ENCODE results near the gene LSM14A.
"Not testable (repeated sequence)": the region's sequence is repeated elsewhere in the genome, so short reads cannot be mapped to it uniquely, and the experiment has no call there.

LSM14A gene

GRCh38 chr19:34193439-34193838, 21.1 kb downstream of the LSM14A start:
- FAIRE-seq = no peak

- FAIRE-seq = no peak
These were observed 21.6 kb downstream of the LSM14A start for GRCh38 chr19:34193876-34194275.

- no peak for FAIRE-seq
These were observed 28.8 kb downstream of the LSM14A start for GRCh38 chr19:34201133-34201532.

- not testable (repeated sequence) for FAIRE-seq
These were observed 33.0 kb downstream of the LSM14A start for GRCh38 chr19:34205324-34205723.

GRCh38 chr19:34208291-34208884, 36.1 kb downstream of the LSM14A start:
- no peak for FAIRE-seq

GRCh38 chr19:34209726-34210125, 37.4 kb downstream of the LSM14A start:
- no peak for FAIRE-seq

GRCh38 chr19:34213283-34213682, 41.0 kb downstream of the LSM14A start:
- no peak for FAIRE-seq

- FAIRE-seq = peak; percentile 11
These were observed 41.7 kb downstream of the LSM14A start for GRCh38 chr19:34214040-34214439.

GRCh38 chr19:34215006-34215665, 42.8 kb downstream of the LSM14A start:
- FAIRE-seq = no peak

- FAIRE-seq = no peak
These were observed 43.3 kb downstream of the LSM14A start for GRCh38 chr19:34215666-34216038.

GRCh38 chr19:34216745-34217219, 44.5 kb downstream of the LSM14A start:
- FAIRE-seq = not testable (repeated sequence)

GRCh38 chr19:34217952-34218817, 45.9 kb downstream of the LSM14A start:
- FAIRE-seq = no peak

- FAIRE-seq = no peak
These were observed 46.5 kb downstream of the LSM14A start for GRCh38 chr19:34218818-34219164.

- peak; percentile 31 for FAIRE-seq
These were observed 48.3 kb downstream of the LSM14A start for GRCh38 chr19:34220472-34221063.

GRCh38 chr19:34222386-34222785, 50.1 kb downstream of the LSM14A start:
- FAIRE-seq = no peak

GRCh38 chr19:34224996-34225658, 52.8 kb downstream of the LSM14A start:
- no peak for FAIRE-seq

- no peak for FAIRE-seq
These were observed 53.3 kb downstream of the LSM14A start for GRCh38 chr19:34225659-34226015.

GRCh38 chr19:34226036-34226435, 53.7 kb downstream of the LSM14A start:
- FAIRE-seq = no peak

- FAIRE-seq = no peak
These were observed 56.0 kb downstream of the LSM14A start for GRCh38 chr19:34228347-34228746.

GRCh38 chr19:34228762-34229161, 56.5 kb downstream of the LSM14A start:
- no peak for FAIRE-seq

GRCh38 chr19:34229721-34230120, 57.4 kb downstream of the LSM14A start:
- FAIRE-seq = no peak

- no peak for FAIRE-seq
These were observed 58.5 kb downstream of the LSM14A start for GRCh38 chr19:34230820-34231219.

- no peak for FAIRE-seq
These were observed 59.1 kb downstream of the LSM14A start for GRCh38 chr19:34231439-34231838.
